BJ (cell line): ENCODE data around the gene MSH5. TPM values are rescaled to one million over a fixed set of nuclear protein-coding genes. Genes with fewer than 3 reads are reported as not detected.

Experiments used
- CTCF ChIA-PET: fragments of 350-600 bp; formaldehyde crosslinking; extraction: SDS; loops from one replicate; lab custom pipeline; 2021; ENCODE audit warnings: antibody characterized with exemption, inconsistent platforms; lab: Yijun Ruan, JAX
- POLR2A ChIA-PET: fragments of 300-600 bp; sonication (Branson Sonifier 250); formaldehyde crosslinking; extraction: SDS; loops from one replicate; lab custom pipeline; 2021; ENCODE audit warnings: antibody characterized with exemption; lab: Charles Lee
- DNase-seq: peaks from one replicate; pipeline ENCODE4 v3.0.0-alpha.2; 2011; ENCODE audit warnings: low read depth
- H3K27me3 ChIP-seq: 2 replicates; pipeline ENCODE4 v1.6.0; 2011; ENCODE audit warnings: low read length; ENCODE audit not compliant: control insufficient read depth, insufficient read depth
- H3K36me3 ChIP-seq: 2 replicates; pipeline ENCODE4 v1.5.1; 2011; ENCODE audit warnings: low read length; ENCODE audit not compliant: control insufficient read depth, insufficient read depth
- H3K4me3 ChIP-seq: 2 replicates; pipeline ENCODE4 v1.5.1; 2011; ENCODE audit warnings: low read depth, mild to moderate bottlenecking, control low read depth, low read length
- CTCF ChIP-seq: IDR thresholded peaks from 2 replicates; pipeline ENCODE4 v1.5.1; 2011; ENCODE audit warnings: low read depth, mild to moderate bottlenecking, control low read depth, inconsistent platforms, low read length, moderate library complexity; ENCODE audit not compliant: insufficient read depth
- polyA plus RNA-seq: library from polyadenylated mRNA; depleted of rRNA; stranded (reverse); fragments of >200 nt; gene quantifications from 2 replicates; pipeline ENCODE4 v1.2.3, GENCODE V29; 2011

MSH5 gene
- polyA plus RNA-seq, 1 experiment, result 10.7 TPM

- Histone ChIP-seq H3K36me3 (peaks cover 20% of the 10 kb centered on the region), H3K4me3 (peak overlapping the region; percentile 90), H3K27me3 (no peaks in the 10 kb centered on the region)
- no peak for DNase-seq
- no peak for TF ChIP-seq CTCF
- CTCF ChIA-PET, result interaction anchor here (0.6 to 6.5 kb wide), 3 partner anchors 35 to 73 kb away, joined by 3 to 35 read pairs (median 4); no protein-coding TSS in a partner anchor
- POLR2A ChIA-PET, result no interaction called here
Observed at GRCh38 chr6:31734821-31735406, 4.9 kb upstream of the MSH5 start.

- CTCF ChIA-PET, result interaction anchor here (1.0 to 6.5 kb wide), 4 partner anchors 11 to 55 kb away, joined by 3 to 35 read pairs (median 9); partner anchors contain the start of gene LY6G5C
- peak within 1 kb of the TSS; percentile 90 for H3K4me3 ChIP-seq
- no peaks in the 10 kb centered on the region for H3K27me3 ChIP-seq
- peak; percentile 40 for DNase-seq
- POLR2A ChIA-PET, result interaction anchor here (0.6 kb wide), 2 partner anchors 34 to 107 kb away, joined by 3 to 12 read pairs; no protein-coding TSS in a partner anchor
- TF ChIP-seq CTCF, result no peak
- H3K36me3 ChIP-seq, result peaks cover 15% of the 10 kb centered on the region
Observed at GRCh38 chr6:31736021-31736767, 3.6 kb upstream of the MSH5 start, which contains the start of gene CLIC1. Gene CLIC1 (minus strand): TSS chr6:31736530. CDS start chr6:31736300, 230 bp downstream.

- Histone ChIP-seq H3K36me3 (peaks cover 11% of the 10 kb centered on the region), H3K4me3 (peak overlapping the region; percentile 90), H3K27me3 (no peaks in the 10 kb centered on the region)
- no peak for TF ChIP-seq CTCF
- no peak for DNase-seq
- CTCF ChIA-PET, result interaction anchor here (1.0 to 6.5 kb wide), 6 partner anchors 7 to 131 kb away, joined by 3 to 35 read pairs (median 5); partner anchors contain the start of gene LY6G5C
- POLR2A ChIA-PET, result interaction anchor here (0.6 kb wide), 1 partner anchor 33 kb away, joined by 3 read pairs; no protein-coding TSS in a partner anchor
Observed at GRCh38 chr6:31736768-31737314, 3.0 kb upstream of the MSH5 start.

GRCh38 chr6:31737315-31737990, 2.4 kb upstream of the MSH5 start:
- Histone ChIP-seq H3K27me3 (no peaks in the 10 kb centered on the region), H3K4me3 (no peak overlapping the region), H3K36me3 (peaks cover 9% of the 10 kb centered on the region)
- no peak for TF ChIP-seq CTCF
- CTCF ChIA-PET, result interaction anchor here (0.6 to 6.5 kb wide), 8 partner anchors 8 to 131 kb away, joined by 3 to 35 read pairs (median 3); partner anchors contain the start of gene LY6G5C
- no peak for DNase-seq
- POLR2A ChIA-PET, result interaction anchor here (1.0 kb wide), 1 partner anchor 7 kb away, joined by 6 read pairs; no protein-coding TSS in a partner anchor
